ENCODE measurements around the gene FUZ.

FUZ gene

GRCh38 chr19:49767967-49768581 lies 45.0 kb downstream of the FUZ start:
- TF ChIP-seq, protein P1, sequence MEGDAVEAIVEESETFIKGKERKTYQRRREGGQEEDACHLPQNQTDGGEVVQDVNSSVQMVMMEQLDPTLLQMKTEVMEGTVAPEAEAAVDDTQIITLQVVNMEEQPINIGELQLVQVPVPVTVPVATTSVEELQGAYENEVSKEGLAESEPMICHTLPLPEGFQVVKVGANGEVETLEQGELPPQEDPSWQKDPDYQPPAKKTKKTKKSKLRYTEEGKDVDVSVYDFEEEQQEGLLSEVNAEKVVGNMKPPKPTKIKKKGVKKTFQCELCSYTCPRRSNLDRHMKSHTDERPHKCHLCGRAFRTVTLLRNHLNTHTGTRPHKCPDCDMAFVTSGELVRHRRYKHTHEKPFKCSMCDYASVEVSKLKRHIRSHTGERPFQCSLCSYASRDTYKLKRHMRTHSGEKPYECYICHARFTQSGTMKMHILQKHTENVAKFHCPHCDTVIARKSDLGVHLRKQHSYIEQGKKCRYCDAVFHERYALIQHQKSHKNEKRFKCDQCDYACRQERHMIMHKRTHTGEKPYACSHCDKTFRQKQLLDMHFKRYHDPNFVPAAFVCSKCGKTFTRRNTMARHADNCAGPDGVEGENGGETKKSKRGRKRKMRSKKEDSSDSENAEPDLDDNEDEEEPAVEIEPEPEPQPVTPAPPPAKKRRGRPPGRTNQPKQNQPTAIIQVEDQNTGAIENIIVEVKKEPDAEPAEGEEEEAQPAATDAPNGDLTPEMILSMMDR (IDR thresholded peaks at IDR 0.05; ENCODE audit: low read depth, low read length) = no peak
- H3K4me3 ChIP-seq (ENCODE audit: low read depth, low read length) = peak overlapping the region; percentile 95

- peak overlapping the region; percentile 95 for H3K4me3 ChIP-seq (ENCODE audit: low read depth, low read length)
- TF ChIP-seq, protein P1 (IDR thresholded peaks at IDR 0.05; ENCODE audit: low read depth, low read length) = no peak
Observed at GRCh38 chr19:49767381-49767780, 45.7 kb downstream of the FUZ start.

DNA sequence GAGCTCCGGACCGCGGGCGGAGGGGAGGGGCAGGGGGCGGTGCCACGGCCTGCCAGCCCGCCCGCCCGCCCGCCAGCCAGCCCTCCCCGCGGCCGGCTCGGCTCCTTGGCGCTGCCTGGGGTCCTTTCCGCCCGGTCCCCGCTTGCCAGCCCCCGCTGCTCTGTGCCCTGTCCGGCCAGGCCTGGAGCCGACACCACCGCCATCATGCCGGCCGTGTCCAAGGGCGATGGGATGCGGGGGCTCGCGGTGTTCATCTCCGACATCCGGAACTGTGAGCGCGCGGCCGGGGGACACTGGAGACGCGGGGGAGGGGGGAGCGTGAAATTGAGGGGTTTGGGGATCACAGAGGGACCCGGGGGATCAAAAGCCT lies 46.2 kb downstream of the FUZ start, which contains the start of gene AP2A1:
Gene AP2A1, plus strand, starts transcription at position 72 of the 370 bp plus-strand sequence. Its CDS starts 133 bp downstream, at position 205.
- TF ChIP-seq, protein P1 (IDR thresholded peaks at IDR 0.05; ENCODE audit: low read depth, low read length) = no peak
- peak within 1 kb of the TSS; percentile 95 for H3K4me3 ChIP-seq (ENCODE audit: low read depth, low read length)

DNA sequence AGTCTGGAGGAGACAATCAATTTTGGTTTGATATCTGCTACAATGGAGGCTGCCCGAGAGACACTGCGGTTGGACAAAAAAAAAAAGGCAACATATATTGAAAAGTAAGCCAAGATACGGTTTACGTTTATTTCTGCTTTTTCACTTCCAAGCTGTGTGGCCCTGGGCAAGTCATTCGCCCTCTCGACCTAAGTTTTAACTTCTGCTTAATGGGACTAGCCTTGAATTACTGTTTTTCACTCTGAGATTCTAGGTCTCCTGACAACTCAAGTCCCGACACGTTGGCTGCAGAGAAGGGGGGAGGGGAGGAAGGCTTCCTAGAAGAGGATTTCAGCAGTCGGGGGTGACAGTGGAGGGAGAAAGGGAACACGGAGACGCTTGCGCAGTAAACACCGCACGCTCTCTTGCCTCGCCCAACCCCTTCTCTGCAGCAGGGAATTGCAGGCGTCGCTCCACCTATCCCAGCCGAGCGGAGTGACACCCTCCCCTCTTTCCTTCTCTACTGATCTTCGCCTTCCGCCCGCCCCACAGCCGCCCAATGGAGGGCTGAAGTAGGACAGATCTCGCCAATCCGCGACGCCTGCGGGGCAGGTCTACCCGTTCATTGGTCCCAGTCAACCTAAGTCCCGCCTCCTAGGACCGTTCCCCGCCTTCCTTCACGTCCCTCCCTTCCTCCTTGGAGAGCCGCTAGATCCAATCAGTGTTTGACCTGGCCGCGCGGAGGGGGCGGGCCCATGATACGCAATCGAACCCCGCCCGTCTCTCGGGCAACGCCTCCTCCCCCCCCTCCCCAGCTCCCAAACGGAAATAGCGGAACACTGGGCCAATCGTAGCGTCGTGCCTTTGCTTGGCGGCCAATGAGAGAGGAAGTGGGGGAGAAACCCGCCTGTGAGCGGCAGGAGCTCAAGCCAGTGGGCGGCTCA lies 46.8 kb downstream of the FUZ start:
- TF ChIP-seq, protein P1 (IDR thresholded peaks at IDR 0.05; ENCODE audit: low read depth, low read length) = no peak
- peak overlapping the region; percentile 46 for H3K4me3 ChIP-seq (ENCODE audit: low read depth, low read length)

GRCh38 chr19:49764341-49764740 lies 48.8 kb downstream of the FUZ start:
- TF ChIP-seq, protein P1 (IDR thresholded peaks at IDR 0.05; ENCODE audit: low read depth, low read length) = no peak
- no peak overlapping the region for H3K4me3 ChIP-seq (ENCODE audit: low read depth, low read length)

DNA sequence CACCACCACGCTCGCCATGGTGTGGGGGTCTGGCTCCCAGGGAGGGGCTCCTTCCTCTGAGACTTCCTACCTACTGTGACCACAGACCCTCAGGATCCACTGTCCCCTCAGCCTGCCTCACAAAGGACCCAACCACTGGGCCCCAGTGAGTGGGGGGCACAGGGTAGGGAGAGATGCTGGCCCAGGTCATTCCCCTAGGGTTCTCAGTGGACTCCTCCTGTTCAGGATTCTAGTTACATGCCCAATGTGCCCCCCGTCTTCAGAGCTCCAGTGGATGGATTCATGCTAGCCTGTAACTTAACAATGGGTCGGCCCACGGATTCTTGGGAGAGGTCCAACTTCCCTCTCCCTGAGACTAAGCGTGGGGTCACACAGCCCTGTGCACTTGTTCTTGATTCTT lies 49.9 kb downstream of the FUZ start, which contains the start of gene TSKS:
Gene TSKS, minus strand, starts transcription at position 77 of the 400 bp plus-strand sequence. Its CDS starts 59 bp downstream, at position 18.
- TF ChIP-seq, protein P1 (IDR thresholded peaks at IDR 0.05; ENCODE audit: low read depth, low read length) = no peak

More for the DNA sequence above, 49.9 kb downstream of the FUZ start, which contains the start of gene TSKS:
- no peak within 1 kb of the TSS for H3K4me3 ChIP-seq (ENCODE audit: low read depth, low read length)
